WTC11 (cell line): ENCODE results near the gene CREBBP.

Experiments
- CREM ChIP-seq: sonication (generic); formaldehyde crosslinking; IDR thresholded peaks from 2 replicates; pipeline ENCODE4 v1.8.1; 2022; ENCODE audit warnings: mild to moderate bottlenecking, missing genetic modification reagents, moderate library complexity
- CTCF ChIP-seq: fragments of 200-600 bp; IDR thresholded peaks from 2 replicates; pipeline ENCODE4 v1.8.0; 2022; ENCODE audit warnings: antibody characterized with exemption
- E2F4 ChIP-seq: sonication (generic); formaldehyde crosslinking; IDR thresholded peaks from 2 replicates; pipeline ENCODE4 v1.8.1; 2022; ENCODE audit warnings: low read depth, mild to moderate bottlenecking, moderate library complexity, missing genetic modification reagents, borderline replicate concordance
- MAX ChIP-seq: sonication (generic); formaldehyde crosslinking; IDR thresholded peaks from 2 replicates; pipeline ENCODE4 v1.8.0; 2022; ENCODE audit warnings: mild to moderate bottlenecking, missing genetic modification reagents
- NR1H2 ChIP-seq: sonication (generic); formaldehyde crosslinking; IDR thresholded peaks from 2 replicates; pipeline ENCODE4 v1.9.0; 2021; ENCODE audit warnings: mild to moderate bottlenecking, moderate library complexity, missing genetic modification reagents
- ZNF396 ChIP-seq: fragments of 250-450 bp; sonication (Bioruptor Pico); IDR thresholded peaks from 2 replicates; pipeline ENCODE4 v1.8.0; 2021; ENCODE audit warnings: mild to moderate bottlenecking, moderate library complexity, borderline replicate concordance

DNA sequence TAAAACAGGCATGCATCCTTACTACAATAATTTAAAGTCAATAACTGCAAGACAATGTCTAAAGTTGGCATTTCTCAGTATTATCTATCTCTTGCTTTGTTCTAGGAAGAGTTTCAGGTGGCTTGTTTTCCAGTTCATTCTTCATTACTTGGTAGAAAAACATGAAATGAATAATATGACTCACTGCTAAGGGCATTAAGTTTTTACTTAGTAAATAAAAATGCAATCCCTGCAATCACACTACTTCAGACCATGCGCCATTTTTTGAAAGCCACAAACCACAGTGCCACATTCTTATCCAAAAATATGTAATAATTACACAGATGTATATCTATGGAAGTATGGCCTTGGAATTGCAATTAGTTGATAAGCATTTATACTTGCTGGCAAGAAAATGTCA is 55.4 kb downstream of the CREBBP start:
- TF ChIP-seq E2F4 (CRISPR knock-in tag) (no peak), MAX (CRISPR knock-in tag) (no peak), CTCF (no peak), NR1H2 (no peak), ZNF396 (CRISPR knock-in tag) (no peak), CREM (CRISPR knock-in tag) (no peak)
